ENCODE data around the gene NUP93.
"Not testable (repeated sequence)": the region's sequence is repeated elsewhere in the genome, so short reads cannot be mapped to it uniquely, and the experiment has no call there.

DNA sequence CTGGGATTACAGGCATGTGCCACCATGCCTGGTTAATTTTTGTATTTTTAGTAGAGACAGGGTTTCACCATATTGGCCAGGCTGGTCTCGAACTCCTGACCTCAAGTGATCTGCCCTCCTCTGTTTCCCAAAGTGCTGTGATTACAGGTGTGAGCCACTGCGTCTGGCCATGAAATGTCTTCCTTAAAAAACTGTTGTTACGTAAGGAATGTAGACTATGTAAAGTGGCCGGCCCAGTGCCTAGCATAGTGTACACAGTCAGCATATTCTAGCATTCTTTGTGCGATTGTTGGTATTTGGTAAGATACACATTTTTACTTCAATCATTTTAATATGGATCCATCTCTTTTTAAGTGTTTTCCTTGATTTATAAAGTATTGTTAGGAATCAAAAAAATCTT is 81.7 kb downstream of the NUP93 start:
- TF ChIP-seq, protein P1, sequence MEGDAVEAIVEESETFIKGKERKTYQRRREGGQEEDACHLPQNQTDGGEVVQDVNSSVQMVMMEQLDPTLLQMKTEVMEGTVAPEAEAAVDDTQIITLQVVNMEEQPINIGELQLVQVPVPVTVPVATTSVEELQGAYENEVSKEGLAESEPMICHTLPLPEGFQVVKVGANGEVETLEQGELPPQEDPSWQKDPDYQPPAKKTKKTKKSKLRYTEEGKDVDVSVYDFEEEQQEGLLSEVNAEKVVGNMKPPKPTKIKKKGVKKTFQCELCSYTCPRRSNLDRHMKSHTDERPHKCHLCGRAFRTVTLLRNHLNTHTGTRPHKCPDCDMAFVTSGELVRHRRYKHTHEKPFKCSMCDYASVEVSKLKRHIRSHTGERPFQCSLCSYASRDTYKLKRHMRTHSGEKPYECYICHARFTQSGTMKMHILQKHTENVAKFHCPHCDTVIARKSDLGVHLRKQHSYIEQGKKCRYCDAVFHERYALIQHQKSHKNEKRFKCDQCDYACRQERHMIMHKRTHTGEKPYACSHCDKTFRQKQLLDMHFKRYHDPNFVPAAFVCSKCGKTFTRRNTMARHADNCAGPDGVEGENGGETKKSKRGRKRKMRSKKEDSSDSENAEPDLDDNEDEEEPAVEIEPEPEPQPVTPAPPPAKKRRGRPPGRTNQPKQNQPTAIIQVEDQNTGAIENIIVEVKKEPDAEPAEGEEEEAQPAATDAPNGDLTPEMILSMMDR (IDR thresholded peaks at IDR 0.05; ENCODE audit: low read length), result not testable (repeated sequence)
- TF ChIP-seq EZH2 (optimal IDR thresholded peaks at IDR 0.05; ENCODE audit: low read depth, low read length); EZH2phosphoT487 (IDR thresholded peaks at IDR 0.05; ENCODE audit: low read length): not testable (repeated sequence)

Measured in MM.1S (cell line).